ENCODE results near the gene QSOX2.

GRCh38 chr9:136218673-136219072, 26.9 kb downstream of the QSOX2 start:
- no peak for TF ChIP-seq POLR2A (IDR thresholded peaks at IDR 0.05)
- no peak for TF ChIP-seq CTCF (IDR thresholded peaks at IDR 0.05)
